AG20443 (cell line): Measurements from ENCODE around the gene UBA5.
A peak's percentile ranks its signal among the peaks of the same experiment; 100 is the strongest.

Source experiments
- DNase-seq: peaks from one replicate; pipeline ENCODE4 v3.0.0; 2012; ENCODE audit warnings: low spot score, mixed read lengths

The UBA5 gene

DNA sequence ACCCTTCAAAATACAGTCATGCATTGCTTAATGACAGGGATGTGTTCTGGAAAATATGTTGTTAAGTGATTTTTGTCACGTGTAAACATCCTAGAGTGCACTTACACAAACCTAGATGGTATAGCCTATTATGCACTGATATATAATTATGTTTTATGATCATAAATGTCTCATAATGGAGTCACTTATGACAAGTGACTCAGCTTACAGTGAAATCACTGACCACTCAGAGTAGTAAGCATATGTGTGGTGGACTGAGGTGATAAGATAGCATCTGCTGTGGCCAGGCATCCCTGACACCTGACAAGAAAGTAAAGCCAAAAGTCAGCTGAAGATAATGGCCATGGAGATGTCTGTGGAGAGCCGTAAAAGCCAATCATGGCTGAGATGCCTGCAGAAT is 5.9 kb upstream of the UBA5 start:
- no peak for DNase-seq

DNA sequence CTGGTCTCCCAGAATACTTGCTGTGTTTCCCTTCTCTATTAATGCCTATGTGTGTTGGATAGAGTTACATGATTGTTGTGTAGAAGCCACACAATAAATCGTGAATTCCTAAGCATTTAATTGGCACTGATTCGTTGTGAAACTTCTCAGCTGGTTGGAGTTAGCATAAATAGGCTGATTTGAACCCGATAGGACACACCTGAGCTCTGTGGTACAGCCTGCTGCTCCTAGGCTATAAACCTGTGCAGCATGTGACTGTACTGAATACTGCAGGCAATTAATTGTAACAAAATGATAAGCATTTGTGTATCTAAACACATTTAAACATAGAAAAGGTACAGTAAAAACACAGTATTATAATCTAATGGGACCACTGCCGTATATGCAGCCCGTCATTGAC is 5.4 kb upstream of the UBA5 start:
- DNase-seq, result no peak

DNA sequence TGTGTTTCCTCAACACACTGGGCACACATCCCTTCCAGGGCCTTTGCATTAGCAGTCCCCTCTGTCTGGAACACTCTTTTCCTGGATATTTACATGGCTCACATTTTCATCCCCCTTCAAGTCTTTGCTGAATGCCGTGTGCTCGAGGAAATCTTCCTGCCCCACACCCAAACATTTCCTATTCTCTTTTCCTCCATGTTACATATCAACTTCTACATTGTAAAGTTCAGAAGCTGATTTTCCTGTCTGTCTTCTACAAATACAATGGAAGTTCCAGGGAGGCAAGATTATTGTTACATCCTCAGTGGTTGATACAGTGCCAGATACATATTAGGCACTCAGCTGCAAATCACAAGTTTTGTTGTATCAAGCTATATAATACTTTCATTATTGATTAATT is 4.7 kb upstream of the UBA5 start:
- no peak for DNase-seq

DNA sequence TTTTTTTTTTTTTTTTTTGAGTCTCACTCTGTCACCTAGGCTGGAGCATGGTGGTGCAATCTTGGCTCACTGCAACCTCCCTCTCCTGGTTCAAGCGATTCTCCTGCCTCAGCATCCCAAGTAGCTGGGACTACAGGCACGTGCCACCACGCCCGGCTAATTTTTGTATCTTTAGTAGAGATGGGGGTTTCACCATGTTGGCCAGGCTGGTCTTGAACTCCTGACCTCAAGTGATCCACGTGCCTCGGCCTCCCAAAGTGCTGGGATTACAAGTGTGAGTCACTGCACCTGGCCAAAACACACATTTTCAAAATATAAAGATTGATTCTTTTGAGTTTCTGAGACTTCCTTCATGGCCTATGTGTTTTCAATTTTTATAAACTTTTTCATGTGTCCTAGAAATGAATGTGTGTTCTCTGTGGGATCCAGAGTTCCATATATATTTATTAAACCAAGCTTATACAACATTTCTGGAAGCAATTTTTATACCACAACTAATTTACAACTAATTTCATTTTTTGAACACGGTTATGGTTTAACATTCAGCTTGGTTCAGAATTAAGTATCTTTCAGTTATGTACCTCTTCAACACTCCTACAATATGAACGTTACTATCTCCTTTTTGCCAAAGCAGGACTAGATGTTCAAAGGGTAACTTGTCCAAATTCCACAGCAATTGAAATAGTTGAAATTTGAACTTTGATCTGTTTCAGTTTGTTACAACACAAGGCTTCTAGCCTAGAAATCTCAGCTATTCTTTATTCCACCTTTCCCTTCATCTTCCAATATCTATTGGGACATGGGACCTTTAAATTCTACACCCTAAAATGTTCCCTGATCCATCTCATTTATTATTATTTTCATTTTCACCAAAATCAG is 2.0 kb upstream of the UBA5 start:
- DNase-seq, result no peak

DNA sequence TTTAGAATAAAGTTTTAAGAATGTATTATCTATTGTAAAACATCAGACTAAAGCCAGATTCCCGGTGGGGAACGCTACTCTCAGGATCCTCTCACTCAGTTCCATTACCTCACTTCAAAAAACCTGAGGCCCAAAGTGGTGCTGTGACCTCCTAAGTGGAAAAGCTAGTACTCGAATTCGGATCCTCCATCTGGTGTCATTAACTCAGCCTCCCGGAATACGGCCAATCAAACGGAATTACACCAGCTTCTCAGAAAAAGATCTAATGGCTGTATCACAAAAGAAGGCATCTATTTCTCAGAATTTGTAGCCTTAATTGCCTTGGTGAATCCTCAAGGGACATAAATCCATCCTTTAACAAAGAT is 1.1 kb upstream of the UBA5 start:
- peak; percentile 27 for DNase-seq

DNA sequence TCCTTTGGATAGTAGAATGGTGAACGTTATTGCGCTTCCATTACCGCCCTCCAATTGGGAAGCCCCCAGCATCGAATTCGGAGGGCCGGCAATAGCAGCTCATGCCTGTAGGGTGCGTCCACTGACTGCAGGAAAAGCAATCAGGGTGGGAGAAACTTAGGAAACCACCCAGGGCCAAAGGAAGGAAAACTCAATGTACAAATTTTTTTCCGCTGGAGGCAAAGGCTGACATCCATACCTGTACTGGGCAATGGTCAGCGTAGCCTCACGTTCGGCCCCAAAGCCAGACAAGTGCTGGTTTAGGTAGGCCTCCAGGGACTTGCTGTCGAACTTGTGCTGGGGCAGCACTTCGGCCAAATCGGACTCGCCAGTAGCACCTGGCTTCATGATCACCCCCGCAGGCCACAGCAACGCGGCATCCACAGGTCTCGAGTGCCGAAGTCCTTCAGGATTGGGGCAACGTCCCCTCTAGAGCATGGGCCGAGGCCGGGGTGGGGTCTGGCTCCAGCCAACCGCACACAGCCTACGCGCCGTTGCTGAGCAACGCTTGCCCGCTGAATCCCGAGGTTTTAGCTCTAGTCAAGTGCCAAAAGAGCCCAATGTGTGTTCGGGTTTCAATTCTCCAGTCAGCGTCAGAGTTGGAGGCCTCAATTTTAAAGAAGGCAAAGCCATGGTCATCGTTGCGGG is 621 bp upstream of the UBA5 start, which contains the start of gene ACAD11:
TSS of gene ACAD11 (minus strand) at position 445 of the 687 bp plus-strand sequence. CDS start at position 387, 58 bp downstream.
- peak; percentile 81 for DNase-seq

DNA sequence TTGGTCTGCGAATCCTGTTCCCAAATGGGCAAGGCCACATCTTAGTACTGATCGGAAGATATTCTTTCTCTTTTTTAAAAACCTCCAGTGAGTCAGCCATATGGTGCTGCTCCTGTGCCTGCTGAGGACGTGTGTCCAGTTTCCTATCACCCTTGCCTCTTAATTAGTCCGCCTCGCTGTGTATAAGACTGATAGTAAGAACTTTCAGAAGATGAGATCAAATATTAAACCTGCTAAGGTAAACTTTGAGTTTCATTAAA is 612 bp downstream of the UBA5 start:
- DNase-seq, result no peak

DNA sequence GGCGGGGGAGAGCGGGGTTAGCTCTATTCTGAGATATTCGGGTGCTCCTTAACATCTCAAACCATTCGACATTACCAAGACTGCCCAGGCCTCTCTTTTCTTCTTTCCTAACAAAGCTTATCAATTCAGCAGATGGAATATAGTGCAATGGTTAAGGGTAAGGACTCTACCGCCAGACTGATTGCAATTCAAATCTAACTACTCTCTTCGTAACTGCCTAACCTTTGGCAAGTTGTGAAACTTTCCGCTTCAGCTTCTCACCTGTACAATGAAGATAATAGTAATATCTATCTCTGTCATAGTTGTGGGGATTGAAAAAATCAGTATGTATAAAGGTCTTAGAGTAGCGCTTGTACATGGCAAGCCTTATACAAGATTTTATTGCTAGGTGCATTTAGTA is 972 bp downstream of the UBA5 start:
- no peak for DNase-seq

DNA sequence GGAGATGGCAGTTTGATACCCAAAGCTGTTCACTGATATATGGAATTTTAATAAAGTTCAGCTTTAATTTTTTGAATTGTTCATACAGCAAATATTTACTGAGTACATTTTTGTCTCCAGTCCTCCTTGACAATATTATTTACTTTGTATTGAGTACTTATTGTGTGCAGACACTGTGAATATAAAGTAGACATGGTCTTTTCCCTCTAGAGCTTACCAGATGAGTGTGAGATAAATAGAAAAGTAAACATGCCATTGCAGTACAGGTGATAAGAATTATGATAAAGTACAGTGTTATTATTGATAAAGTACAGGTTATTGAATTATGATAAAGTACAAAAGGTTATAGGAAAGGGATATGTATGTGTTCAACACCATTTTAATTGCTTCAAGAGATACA is 2.1 kb downstream of the UBA5 start:
- DNase-seq, result no peak

DNA sequence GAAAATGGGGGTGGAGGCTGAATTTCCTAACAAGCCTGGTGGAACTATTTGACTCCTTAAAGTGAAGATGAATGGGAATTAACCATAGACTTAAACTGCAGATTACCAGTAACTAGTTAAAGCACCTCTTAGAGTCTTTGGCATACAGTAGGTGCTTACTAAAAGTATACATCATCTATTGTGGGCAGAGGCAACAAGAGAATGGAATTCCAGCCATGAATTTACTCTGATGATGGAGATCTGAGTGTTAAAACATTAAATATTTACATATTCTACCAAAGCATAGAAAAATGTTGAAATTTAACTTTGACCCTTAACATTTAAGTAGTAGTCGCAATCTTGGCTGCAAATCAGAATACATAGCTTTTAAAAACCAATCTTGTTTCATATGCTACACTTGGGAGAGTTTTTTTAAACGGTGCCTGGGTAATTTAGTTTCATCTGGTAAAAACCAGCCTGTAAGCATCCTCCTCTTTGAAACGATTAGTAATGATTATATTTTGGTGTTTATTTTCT is 5.2 kb downstream of the UBA5 start:
- DNase-seq, result no peak

DNA sequence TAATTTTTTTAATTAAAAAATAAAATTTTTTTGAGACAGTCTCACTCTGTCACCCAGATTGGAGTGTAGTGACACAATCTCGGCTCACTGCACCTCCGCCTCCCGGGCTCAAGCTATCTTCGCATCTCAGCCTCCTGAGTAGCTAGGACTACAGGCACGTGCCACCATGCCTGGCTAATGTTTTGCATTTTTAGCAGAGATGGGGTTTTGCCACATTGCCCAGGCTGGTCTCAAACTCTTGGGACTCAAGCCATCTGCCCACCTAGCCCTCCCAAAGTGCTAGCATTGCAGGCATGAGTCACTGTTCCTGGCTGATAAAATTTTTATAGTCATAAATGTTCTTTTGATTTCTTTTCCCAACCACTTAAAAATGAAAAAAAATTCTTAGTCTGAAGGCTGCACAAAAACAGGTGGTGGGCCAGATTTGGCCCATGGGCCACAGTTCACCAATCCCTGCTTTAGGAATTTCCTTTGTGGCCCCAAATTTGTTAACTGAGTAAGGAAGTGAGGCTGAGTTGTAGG is 9.2 kb downstream of the UBA5 start:
- DNase-seq, result no peak

DNA sequence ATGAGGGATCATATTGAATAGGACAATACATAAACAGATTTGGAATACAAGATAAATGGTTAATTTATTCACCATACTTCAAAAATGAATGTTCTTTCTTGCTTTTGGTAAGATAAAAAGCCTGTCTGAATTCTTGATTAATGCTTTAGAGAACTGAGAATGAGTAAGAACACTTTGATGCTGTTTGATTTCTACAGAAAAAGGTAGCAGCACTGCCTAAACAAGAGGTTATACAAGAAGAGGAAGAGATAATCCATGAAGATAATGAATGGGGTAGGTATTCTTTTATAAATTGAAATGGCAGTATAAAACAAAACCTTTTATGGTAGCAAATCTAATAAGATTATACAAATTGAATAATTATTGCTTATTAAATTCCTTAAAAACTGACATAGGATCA is 15.3 kb downstream of the UBA5 start:
- DNase-seq, result no peak

DNA sequence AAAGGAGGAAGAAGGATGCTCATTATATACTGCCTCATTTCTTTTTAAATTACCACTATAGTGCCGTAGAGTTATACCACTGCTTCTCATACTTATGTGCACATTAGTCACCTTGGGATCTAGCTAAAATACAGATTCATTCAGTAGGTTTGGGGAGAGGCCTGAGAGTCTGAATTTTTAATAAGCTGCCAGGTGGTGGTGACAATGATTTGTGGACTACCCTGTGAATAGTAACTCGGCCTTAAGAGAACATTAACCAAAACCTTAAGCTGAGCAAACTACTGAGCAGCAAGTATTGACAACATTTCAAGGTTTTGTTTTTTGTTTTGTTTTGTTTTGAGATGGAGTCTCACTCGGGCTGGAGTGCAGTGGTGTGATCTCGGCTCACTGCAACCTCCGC is 19.8 kb downstream of the UBA5 start:
- DNase-seq, result no peak

DNA sequence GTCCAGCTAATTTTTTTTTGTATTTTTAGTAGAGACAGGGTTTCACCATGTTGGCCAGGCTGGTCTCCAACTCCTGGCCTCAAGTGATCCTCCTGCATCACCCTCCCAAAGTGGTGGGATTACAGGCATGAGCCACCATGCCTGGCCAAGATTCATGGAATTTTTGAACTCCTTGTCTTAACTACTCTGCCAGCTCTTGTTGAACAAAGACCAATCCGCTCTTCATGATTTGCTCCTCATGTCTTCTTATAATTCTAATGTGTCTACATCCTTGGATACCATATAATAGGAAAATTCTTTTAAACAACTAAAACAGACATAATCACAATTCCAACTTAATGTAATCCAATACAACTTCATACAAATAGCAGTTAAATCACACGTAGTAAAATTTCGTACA is 21.3 kb downstream of the UBA5 start:
- no peak for DNase-seq

DNA sequence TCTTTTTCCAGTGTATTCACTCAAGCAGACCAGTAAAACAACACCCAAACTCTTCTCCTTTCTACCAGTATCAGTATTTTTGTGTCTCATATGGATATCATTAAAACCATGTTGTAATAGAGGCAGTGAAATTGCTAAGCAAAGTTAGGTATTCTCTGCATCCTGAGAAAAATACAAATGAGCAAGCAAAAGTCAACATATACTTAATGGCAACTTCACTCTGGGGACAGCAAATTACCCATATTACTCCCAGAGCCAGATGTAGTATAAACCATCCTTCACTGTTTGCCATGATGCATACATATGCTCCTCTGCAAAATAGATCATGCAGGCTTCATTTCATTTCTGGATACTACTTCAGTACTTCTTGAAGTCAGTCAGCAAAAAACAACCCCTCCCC is 22.1 kb downstream of the UBA5 start:
- no peak for DNase-seq

DNA sequence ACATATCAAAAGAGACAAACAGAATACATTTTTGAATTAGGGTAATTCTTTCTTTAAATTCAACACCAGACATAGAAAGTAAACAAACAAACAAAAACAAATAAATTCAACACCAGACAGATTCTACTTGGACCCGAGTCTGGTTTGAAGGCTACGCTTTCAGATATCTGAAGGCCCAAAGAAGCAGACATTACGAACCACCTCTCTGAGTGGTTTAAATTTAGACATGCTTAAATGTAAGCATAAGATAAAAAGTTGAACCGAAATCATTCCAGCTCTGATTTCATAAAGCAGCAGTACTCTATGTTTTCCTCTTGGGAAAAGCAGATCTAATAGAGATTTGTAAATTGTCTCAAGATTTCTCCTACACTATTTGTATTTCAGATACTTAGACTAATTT is 29.9 kb downstream of the UBA5 start:
- no peak for DNase-seq

DNA sequence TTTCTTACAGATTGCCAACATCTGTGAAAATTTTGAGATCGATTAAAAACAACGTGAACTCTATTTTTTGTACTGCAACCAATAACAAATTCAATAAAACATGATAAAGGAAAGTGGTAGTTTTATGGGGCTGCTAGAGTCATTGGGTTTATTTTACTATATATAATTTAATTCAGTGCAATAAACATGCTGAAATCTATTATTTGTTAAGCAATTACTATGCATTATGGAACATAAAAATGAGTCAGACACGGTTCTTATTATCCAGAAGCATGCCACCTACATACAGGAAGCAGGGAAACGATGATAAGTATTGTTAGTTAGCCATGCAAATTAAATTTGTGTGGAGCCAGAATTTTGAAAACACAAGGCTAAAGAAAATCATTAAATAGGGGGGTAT is 34.9 kb downstream of the UBA5 start:
- DNase-seq, result no peak

DNA sequence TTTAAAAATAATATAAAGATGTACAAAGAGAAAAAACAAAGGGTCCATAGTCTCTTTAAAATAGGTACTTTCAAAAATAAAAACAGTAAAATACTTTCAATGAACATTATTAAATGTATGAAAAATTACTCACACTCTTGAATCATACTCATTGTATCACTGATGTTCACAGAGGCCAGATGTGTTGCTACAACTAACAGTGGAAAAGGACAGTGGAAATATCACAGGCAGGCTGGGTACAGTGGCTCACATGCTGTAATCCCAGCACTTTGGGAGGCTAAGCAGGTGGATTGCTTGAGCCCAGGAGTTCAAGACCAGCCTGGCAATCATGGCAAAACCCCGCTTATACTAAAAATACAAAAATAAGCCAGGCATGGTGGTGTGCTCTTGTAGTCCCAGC is 35.3 kb downstream of the UBA5 start:
- peak; percentile 10 for DNase-seq

DNA sequence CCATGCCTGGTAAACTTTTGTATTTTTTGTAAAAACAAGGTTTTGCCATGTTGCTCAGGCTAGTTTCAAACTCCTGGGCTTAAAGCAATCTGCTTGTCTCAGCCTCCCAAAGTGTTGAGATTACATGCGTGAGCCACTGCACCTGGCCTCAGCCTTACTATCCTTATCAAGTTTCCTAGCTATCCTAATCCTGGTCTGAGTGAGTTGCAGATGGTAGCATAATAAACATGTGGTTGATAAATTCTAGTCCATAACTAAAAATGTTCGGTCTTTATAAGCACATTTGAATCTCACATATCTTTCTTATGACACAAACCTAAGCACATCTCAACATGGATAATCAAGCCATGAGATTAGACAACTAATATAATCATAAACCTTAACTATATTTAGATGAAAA is 43.6 kb downstream of the UBA5 start:
- DNase-seq, result no peak

DNA sequence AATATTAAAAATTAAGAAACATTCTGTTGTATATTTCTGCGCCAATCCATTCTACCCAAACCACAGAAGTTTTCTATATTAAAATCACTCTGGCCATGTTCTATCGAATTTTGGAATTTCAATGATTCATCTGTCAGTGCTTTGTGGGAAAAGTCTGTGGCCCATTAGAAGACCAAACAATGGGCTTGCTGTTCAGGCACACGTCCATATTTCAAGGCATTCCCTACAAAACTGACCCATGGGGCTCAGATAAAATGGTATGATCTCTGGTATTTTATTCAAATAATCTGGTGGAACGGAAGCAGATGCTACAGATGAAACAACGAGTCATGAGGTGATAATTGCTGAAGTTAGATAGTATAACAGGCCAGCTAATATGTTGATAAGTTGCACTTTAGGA is 49.6 kb downstream of the UBA5 start:
- no peak for DNase-seq

DNA sequence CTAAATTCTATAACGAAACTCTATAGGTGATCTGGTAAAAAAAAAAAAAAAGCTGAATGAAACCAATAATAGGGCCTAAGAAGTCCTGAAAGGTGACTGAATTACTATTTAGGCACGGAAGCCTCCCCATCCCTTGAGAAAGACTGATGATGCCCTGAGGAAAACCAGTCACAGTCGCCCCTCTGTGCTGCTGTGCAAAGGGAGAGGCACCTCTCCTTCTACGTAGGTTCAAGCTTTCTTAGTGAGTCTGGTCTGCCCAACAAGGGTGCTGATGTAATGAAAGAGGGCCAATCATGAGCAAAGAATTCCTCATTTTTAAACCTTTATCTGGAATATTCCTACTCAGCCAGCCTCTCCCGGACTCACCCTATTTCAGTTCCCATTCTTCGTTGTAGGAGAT is 50.2 kb downstream of the UBA5 start:
- DNase-seq, result no peak

DNA sequence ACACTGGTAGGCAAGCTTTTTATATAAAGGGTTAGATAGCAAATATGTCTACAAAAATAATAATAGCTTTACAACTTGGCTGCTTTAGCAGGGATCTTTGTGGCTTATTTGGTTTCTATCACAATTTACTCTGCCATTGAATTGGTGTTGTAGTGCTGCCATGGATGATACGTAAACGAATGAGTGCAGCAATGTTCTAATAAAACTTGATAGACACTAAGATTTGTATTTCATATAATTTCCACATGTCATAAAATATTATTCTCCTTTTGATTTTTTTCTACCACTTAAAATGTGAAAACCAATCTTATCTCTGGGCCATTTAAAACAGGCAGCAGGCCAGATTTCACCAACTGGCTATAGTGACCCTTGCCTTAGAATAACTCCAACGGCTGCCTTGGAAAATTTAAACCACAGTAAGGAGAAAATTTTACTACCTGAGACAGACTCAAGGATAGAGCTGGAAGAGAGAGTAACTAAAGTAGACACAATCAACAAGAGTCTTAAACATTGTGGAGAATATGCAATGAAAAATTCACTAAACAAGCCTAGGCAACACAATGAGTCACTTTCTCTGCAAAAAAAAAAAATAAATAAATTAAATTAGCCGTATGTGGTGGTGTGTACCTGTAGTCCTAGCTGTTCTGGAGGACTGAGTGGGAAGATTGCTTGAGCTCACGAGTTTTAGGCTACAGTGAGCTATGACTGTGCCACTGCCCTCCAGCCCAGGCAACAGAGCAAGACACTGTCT is 54.0 kb downstream of the UBA5 start:
- no peak for DNase-seq

DNA sequence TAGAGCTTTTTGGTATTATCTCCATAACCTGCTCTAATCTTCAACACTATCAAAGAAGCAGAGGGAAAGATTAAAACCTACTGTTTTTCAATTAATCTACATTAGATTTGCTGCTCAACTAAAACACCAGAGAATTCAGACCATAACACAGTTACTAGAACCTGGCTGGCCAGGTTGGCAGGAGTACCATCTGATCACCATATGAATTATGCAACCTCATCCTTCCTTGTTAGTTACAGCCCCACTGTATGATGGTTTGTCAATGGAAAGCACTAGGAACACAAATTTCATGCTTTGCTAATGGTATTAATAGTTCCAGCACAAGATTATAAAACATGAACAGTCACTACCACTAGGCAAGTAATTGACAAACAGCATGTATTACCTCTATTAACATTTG is 56.2 kb downstream of the UBA5 start:
- no peak for DNase-seq
